Measurements from ENCODE around the gene HP.
"Not testable (repeated sequence)": the region's sequence is repeated elsewhere in the genome, so short reads cannot be mapped to it uniquely, and the experiment has no call there.

DNA sequence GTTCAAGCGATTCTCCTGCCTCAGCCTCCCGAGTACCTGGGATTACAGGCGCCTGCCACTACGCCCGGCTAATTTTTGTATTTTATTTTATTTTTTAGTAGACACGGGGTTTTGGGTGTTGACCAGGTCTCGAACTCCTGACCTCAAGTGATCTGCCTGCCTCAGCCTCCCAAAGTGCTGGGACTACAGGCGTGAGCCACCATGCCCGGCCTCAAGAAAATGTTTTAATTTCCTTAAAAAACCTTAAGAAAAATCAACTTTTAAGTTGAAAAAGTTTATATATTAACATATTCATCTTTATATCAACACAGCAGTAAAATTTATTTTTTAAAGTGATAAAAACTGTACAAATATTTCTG lies 46.3 kb upstream of the HP start:
- TF ChIP-seq, protein P1, sequence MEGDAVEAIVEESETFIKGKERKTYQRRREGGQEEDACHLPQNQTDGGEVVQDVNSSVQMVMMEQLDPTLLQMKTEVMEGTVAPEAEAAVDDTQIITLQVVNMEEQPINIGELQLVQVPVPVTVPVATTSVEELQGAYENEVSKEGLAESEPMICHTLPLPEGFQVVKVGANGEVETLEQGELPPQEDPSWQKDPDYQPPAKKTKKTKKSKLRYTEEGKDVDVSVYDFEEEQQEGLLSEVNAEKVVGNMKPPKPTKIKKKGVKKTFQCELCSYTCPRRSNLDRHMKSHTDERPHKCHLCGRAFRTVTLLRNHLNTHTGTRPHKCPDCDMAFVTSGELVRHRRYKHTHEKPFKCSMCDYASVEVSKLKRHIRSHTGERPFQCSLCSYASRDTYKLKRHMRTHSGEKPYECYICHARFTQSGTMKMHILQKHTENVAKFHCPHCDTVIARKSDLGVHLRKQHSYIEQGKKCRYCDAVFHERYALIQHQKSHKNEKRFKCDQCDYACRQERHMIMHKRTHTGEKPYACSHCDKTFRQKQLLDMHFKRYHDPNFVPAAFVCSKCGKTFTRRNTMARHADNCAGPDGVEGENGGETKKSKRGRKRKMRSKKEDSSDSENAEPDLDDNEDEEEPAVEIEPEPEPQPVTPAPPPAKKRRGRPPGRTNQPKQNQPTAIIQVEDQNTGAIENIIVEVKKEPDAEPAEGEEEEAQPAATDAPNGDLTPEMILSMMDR (IDR thresholded peaks at IDR 0.05; ENCODE audit: insufficient read depth, low read length) = not testable (repeated sequence)
- not testable (repeated sequence) for TF ChIP-seq POLR2AphosphoS5 (IDR thresholded peaks at IDR 0.05; ENCODE audit: low read depth)

Measured in HL-60 (cell line).